ENCODE results near the gene OPN1MW2.
"Not testable (repeated sequence)": the region's sequence is repeated elsewhere in the genome, so short reads cannot be mapped to it uniquely, and the experiment has no call there.

The OPN1MW2 gene

DNA sequence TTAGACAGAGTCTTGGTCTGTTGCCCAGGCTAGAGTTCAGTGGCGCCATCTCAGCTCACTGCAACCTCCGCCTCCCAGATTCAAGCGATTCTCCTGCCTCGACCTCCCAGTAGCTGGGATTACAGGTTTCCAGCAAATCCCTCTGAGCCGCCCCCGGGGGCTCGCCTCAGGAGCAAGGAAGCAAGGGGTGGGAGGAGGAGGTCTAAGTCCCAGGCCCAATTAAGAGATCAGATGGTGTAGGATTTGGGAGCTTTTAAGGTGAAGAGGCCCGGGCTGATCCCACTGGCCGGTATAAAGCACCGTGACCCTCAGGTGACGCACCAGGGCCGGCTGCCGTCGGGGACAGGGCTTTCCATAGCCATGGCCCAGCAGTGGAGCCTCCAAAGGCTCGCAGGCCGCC, at the start of gene OPN1MW2:
OPN1MW2 (plus strand) TSS at position 301 of the 400 bp plus-strand sequence; CDS start at position 361, 60 bp downstream.
- H3K36me3 ChIP-seq (ENCODE audit: control insufficient read depth, insufficient read depth, low read length); H3K9ac ChIP-seq (ENCODE audit: low read length); H3K27me3 ChIP-seq (ENCODE audit: control insufficient read depth, insufficient read depth, low read length); H3K4me3 ChIP-seq (ENCODE audit: low read length); H3K4me1 ChIP-seq (ENCODE audit: control insufficient read depth, insufficient read depth, low read length); H3K9me3 ChIP-seq (ENCODE audit: control insufficient read depth, low read length): not testable (repeated sequence)

DNA sequence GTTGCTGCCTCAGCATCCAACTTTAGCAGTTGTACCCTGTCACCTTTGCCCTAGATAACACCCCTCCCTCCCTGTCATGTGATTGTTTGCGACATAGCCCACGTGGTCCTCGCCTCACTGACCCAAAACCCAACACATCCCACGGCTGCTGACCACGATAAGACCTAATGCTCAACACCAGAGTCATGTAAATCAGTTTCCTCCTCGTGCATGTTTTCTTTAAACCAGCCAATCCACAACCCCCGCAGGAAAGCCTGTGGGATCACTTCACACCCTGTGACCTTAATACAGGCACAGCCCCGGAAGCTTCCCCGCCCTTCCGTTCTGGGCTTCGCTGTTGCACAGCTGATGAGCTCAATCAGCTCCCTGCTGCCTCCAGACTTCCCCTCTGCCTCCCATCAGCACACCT, 47.0 kb upstream of the OPN1MW2 start:
- not testable (repeated sequence) for H3K9ac ChIP-seq (ENCODE audit: low read length)

DNA sequence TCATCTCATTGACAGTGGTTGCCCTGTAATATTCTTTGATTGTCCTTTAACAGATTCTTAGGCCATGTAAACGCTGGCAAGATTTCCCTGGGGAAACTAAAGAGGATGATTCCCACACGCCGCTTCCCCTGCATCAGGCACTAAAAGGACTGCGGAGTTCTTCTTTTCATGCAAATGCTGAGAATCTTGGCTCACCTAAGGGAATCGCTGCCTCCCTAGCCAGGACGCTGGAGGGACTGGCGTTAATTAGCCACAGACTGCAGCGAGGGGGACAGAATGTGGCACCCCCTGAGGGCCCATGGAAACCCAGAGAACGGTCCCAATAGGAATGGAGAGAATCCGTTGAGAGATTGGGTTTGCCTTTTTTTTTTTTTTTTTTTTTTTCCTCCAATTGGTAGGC, 45.2 kb upstream of the OPN1MW2 start:
- not testable (repeated sequence) for H3K4me3 ChIP-seq (ENCODE audit: low read length); H3K36me3 ChIP-seq (ENCODE audit: control insufficient read depth, insufficient read depth, low read length); H3K27me3 ChIP-seq (ENCODE audit: control insufficient read depth, insufficient read depth, low read length); H3K9ac ChIP-seq (ENCODE audit: low read length); H3K4me1 ChIP-seq (ENCODE audit: control insufficient read depth, insufficient read depth, low read length); H3K9me3 ChIP-seq (ENCODE audit: control insufficient read depth, low read length)

More for the DNA sequence above, 47.0 kb upstream of the OPN1MW2 start:
- not testable (repeated sequence) for H3K4me1 ChIP-seq (ENCODE audit: control insufficient read depth, insufficient read depth, low read length); H3K4me3 ChIP-seq (ENCODE audit: low read length); H3K36me3 ChIP-seq (ENCODE audit: control insufficient read depth, insufficient read depth, low read length); H3K9me3 ChIP-seq (ENCODE audit: control insufficient read depth, low read length); H3K27me3 ChIP-seq (ENCODE audit: control insufficient read depth, insufficient read depth, low read length)

DNA sequence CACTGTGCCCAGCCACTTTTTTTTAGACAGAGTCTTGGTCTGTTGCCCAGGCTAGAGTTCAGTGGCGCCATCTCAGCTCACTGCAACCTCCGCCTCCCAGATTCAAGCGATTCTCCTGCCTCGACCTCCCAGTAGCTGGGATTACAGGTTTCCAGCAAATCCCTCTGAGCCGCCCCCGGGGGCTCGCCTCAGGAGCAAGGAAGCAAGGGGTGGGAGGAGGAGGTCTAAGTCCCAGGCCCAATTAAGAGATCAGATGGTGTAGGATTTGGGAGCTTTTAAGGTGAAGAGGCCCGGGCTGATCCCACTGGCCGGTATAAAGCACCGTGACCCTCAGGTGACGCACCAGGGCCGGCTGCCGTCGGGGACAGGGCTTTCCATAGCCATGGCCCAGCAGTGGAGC, 37.3 kb upstream of the OPN1MW2 start, which contains the start of gene OPN1MW:
OPN1MW (plus strand) TSS at position 301 of the 400 bp plus-strand sequence; CDS start at position 383, 82 bp downstream.
- H3K27me3 ChIP-seq (ENCODE audit: control insufficient read depth, insufficient read depth, low read length); H3K4me1 ChIP-seq (ENCODE audit: control insufficient read depth, insufficient read depth, low read length); H3K36me3 ChIP-seq (ENCODE audit: control insufficient read depth, insufficient read depth, low read length); H3K9ac ChIP-seq (ENCODE audit: low read length); H3K4me3 ChIP-seq (ENCODE audit: low read length); H3K9me3 ChIP-seq (ENCODE audit: control insufficient read depth, low read length): not testable (repeated sequence)

DNA sequence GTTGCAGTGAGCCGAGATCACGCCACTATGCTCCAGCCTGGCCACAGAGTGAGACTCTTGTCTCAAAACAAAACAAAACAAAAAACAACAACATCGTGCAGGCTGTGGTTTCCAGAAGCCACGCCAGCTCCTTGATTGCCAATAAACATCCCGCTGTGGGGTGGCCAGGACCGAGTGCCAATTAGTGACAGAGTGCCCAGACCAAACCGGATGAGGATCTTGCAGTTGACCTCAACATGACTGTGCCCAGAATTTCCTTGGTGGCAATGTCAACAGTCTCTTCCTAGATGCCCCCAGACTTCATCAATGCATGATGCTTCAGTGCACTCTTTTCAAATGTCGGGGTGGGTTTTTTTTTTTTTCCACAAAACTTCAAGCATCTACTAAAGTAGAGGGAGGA, 35.8 kb upstream of the OPN1MW2 start:
- not testable (repeated sequence) for H3K9ac ChIP-seq (ENCODE audit: low read length); H3K27me3 ChIP-seq (ENCODE audit: control insufficient read depth, insufficient read depth, low read length)

DNA sequence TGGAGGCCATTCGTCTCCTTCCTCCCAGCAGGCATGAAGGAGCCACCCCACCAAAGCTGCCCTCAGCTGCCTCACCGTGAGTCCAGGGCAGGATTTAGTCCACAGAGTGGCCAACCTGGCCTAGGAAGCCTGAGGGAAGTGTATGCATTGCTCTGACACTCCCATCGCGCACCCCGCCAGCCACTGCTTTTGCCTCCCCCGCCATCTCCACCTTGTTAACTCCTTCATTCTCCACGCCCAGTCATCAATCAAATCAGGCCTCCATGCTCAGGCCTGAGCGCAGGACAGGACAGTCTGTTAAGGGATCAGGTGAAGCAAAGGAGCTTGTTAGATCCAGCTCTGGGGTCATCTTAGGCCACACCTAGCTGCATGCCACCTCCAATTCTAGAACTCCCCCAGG, 26.7 kb upstream of the OPN1MW2 start:
- not testable (repeated sequence) for H3K36me3 ChIP-seq (ENCODE audit: control insufficient read depth, insufficient read depth, low read length); H3K9me3 ChIP-seq (ENCODE audit: control insufficient read depth, low read length); H3K9ac ChIP-seq (ENCODE audit: low read length); H3K4me1 ChIP-seq (ENCODE audit: control insufficient read depth, insufficient read depth, low read length); H3K4me3 ChIP-seq (ENCODE audit: low read length); H3K27me3 ChIP-seq (ENCODE audit: control insufficient read depth, insufficient read depth, low read length)

More for the DNA sequence above, 35.8 kb upstream of the OPN1MW2 start:
- not testable (repeated sequence) for H3K36me3 ChIP-seq (ENCODE audit: control insufficient read depth, insufficient read depth, low read length); H3K9me3 ChIP-seq (ENCODE audit: control insufficient read depth, low read length); H3K4me1 ChIP-seq (ENCODE audit: control insufficient read depth, insufficient read depth, low read length); H3K4me3 ChIP-seq (ENCODE audit: low read length)

DNA sequence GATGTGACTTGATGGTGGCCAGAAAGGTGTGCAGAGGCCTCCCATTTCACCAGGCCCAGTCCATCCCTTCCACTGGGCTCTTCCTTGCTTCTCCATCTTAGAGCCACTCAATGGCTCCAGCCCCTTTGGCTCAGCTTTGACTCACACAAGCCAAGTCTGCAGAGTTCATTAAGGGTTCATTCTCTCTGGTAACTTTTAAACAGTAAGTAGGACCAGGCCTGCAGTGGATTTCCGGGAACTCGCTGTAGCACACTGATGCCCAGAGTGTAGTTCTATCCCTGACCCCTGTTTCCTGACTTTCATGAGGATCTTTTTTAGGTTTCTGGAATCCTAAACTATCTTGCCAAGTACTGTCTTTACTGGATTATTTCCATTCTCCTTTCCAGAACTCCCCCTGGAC, 25.2 kb upstream of the OPN1MW2 start:
- H3K4me1 ChIP-seq (ENCODE audit: control insufficient read depth, insufficient read depth, low read length); H3K9ac ChIP-seq (ENCODE audit: low read length); H3K27me3 ChIP-seq (ENCODE audit: control insufficient read depth, insufficient read depth, low read length); H3K36me3 ChIP-seq (ENCODE audit: control insufficient read depth, insufficient read depth, low read length); H3K4me3 ChIP-seq (ENCODE audit: low read length); H3K9me3 ChIP-seq (ENCODE audit: control insufficient read depth, low read length): not testable (repeated sequence)

DNA sequence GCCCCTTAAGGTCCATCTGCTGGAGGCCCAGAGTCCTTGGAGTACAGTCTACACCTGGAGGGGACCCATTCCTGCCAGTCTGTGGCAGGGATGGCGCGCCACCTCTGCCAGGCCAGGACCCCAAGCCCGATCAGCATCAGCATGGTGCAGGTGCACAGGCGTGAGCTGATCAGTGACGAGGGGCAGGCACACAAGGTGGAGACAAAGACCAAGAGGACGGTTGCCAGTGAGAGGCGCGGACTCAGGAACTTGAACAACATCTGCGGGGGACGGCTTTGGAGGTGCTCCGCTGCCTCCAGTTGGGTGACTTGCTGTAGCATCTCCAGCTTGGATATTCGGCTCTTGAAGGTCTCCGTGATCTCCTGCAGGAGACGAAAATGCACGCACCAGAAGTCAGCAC, 23.1 kb upstream of the OPN1MW2 start:
- not testable (repeated sequence) for H3K27me3 ChIP-seq (ENCODE audit: control insufficient read depth, insufficient read depth, low read length); H3K4me3 ChIP-seq (ENCODE audit: low read length); H3K36me3 ChIP-seq (ENCODE audit: control insufficient read depth, insufficient read depth, low read length); H3K9me3 ChIP-seq (ENCODE audit: control insufficient read depth, low read length); H3K4me1 ChIP-seq (ENCODE audit: control insufficient read depth, insufficient read depth, low read length); H3K9ac ChIP-seq (ENCODE audit: low read length)

DNA sequence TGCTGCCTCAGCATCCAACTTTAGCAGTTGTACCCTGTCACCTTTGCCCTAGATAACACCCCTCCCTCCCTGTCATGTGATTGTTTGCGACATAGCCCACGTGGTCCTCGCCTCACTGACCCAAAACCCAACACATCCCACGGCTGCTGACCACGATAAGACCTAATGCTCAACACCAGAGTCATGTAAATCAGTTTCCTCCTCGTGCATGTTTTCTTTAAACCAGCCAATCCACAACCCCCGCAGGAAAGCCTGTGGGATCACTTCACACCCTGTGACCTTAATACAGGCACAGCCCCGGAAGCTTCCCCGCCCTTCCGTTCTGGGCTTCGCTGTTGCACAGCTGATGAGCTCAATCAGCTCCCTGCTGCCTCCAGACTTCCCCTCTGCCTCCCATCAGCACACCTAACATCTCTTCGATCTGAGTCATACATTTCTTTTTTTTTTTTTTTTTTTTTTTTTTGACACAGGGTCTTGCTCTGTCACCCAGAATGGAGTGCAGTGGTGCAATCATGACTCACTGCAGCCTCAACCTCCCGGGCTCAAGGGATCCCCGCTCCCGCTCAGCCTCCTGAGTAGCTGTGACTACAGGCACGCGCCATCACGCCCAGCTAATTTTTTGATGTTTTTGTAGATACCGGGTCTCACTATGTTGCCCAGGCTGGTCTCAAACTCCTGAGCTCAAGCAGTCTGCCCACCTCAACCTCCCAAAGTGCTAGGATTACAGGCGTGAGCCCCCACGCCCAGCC, 9.7 kb upstream of the OPN1MW2 start:
- H3K36me3 ChIP-seq (ENCODE audit: control insufficient read depth, insufficient read depth, low read length); H3K9ac ChIP-seq (ENCODE audit: low read length); H3K4me3 ChIP-seq (ENCODE audit: low read length); H3K4me1 ChIP-seq (ENCODE audit: control insufficient read depth, insufficient read depth, low read length); H3K27me3 ChIP-seq (ENCODE audit: control insufficient read depth, insufficient read depth, low read length); H3K9me3 ChIP-seq (ENCODE audit: control insufficient read depth, low read length): not testable (repeated sequence)

DNA sequence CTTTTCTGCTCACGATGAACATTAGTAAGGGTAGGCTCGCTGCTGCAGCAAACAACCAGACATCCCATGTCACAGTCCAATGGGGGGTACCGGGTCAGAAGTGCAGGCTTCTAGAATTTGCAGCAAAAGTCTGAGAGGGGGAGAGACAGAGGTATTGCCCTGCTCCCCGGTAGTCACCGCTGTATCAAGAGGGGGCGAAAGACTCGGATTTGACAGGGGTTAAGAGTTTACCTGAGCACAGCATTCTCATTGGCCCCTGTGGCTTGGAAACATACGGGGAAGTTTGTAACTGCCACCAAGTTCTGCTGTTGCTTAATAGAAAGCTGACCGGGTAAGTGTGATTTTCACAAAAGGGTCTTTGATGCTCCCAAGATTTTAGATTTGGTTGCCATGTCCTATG, 8.5 kb upstream of the OPN1MW2 start:
- H3K36me3 ChIP-seq (ENCODE audit: control insufficient read depth, insufficient read depth, low read length); H3K9ac ChIP-seq (ENCODE audit: low read length); H3K27me3 ChIP-seq (ENCODE audit: control insufficient read depth, insufficient read depth, low read length); H3K9me3 ChIP-seq (ENCODE audit: control insufficient read depth, low read length); H3K4me3 ChIP-seq (ENCODE audit: low read length); H3K4me1 ChIP-seq (ENCODE audit: control insufficient read depth, insufficient read depth, low read length): not testable (repeated sequence)

DNA sequence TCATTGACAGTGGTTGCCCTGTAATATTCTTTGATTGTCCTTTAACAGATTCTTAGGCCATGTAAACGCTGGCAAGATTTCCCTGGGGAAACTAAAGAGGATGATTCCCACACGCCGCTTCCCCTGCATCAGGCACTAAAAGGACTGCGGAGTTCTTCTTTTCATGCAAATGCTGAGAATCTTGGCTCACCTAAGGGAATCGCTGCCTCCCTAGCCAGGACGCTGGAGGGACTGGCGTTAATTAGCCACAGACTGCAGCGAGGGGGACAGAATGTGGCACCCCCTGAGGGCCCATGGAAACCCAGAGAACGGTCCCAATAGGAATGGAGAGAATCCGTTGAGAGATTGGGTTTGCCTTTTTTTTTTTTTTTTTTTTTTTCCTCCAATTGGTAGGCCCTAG, 8.1 kb upstream of the OPN1MW2 start:
- not testable (repeated sequence) for H3K36me3 ChIP-seq (ENCODE audit: control insufficient read depth, insufficient read depth, low read length); H3K4me1 ChIP-seq (ENCODE audit: control insufficient read depth, insufficient read depth, low read length); H3K9me3 ChIP-seq (ENCODE audit: control insufficient read depth, low read length); H3K27me3 ChIP-seq (ENCODE audit: control insufficient read depth, insufficient read depth, low read length); H3K9ac ChIP-seq (ENCODE audit: low read length); H3K4me3 ChIP-seq (ENCODE audit: low read length)

DNA sequence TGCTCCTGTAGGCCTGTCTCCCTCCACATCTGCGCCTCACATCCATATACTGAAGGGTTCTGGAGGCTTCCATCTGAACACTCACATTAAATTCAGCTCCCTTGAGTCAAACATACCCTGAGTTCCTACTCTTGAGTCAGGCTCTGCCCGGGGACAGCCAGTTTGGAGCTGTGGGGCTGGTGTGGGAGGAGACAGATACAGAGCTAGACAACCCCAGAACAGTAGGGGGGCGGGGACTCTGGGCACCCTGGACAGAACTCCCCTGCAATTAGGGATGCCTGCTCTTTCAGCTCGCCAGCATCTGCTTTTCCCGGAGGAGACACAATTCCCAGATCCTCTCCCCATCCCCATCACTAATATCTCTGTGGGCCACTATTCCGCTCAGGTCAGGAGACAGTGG, 5.7 kb downstream of the OPN1MW2 start:
- H3K4me3 ChIP-seq (ENCODE audit: low read length); H3K27me3 ChIP-seq (ENCODE audit: control insufficient read depth, insufficient read depth, low read length); H3K4me1 ChIP-seq (ENCODE audit: control insufficient read depth, insufficient read depth, low read length); H3K36me3 ChIP-seq (ENCODE audit: control insufficient read depth, insufficient read depth, low read length); H3K9ac ChIP-seq (ENCODE audit: low read length); H3K9me3 ChIP-seq (ENCODE audit: control insufficient read depth, low read length): not testable (repeated sequence)

DNA sequence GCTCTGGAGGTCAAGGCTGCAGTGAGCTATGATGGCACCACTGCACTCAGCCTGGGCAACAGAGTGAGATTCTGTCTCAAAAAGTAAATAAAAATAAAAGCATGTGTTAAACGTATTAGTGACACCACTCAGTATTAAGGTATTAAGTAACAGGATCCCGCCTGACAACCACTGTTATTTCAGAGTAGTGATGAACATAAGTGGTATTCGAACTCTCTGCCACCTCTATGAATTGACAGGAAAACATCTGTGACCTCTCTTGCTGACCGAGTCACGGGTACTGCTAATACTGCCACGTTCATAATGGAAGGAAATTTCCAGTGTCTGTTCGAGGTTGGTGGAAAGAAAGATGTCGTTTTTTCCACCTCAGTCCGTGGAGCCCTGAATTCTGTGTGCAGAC, 7.2 kb downstream of the OPN1MW2 start:
- H3K9me3 ChIP-seq (ENCODE audit: control insufficient read depth, low read length); H3K9ac ChIP-seq (ENCODE audit: low read length); H3K36me3 ChIP-seq (ENCODE audit: control insufficient read depth, insufficient read depth, low read length); H3K4me1 ChIP-seq (ENCODE audit: control insufficient read depth, insufficient read depth, low read length); H3K4me3 ChIP-seq (ENCODE audit: low read length); H3K27me3 ChIP-seq (ENCODE audit: control insufficient read depth, insufficient read depth, low read length): not testable (repeated sequence)
